Measurements from ENCODE around the gene CLUH.
"Not testable (repeated sequence)": the region's sequence is repeated elsewhere in the genome, so short reads cannot be mapped to it uniquely, and the experiment has no call there.

CLUH gene

GRCh38 chr17:2687074-2687418 is 24.5 kb downstream of the CLUH start:
- DNase-seq, result no peak

GRCh38 chr17:2685696-2686095 is 25.9 kb downstream of the CLUH start:
- no peak for DNase-seq

GRCh38 chr17:2684549-2684948 is 27.0 kb downstream of the CLUH start:
- no peak for DNase-seq

DNA sequence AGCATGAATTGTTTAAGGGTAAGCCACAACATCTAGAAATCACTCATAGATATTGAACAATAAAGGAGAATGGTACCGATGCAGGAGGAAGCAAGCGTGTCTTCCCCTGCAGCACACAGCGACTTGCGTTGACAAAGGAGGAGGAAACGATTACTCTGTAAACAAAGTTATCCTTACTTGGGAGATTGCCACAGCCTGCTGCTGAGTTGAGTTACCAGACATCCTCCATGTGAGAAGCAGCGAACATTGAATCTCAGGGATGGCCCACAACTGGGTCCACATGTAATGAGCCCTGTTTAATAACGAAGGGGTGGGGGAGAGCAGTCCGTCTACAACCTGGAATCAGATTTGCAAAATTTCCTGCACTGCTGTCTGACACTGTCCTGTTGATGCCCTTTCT is 27.7 kb downstream of the CLUH start:
- DNase-seq, result no peak

DNA sequence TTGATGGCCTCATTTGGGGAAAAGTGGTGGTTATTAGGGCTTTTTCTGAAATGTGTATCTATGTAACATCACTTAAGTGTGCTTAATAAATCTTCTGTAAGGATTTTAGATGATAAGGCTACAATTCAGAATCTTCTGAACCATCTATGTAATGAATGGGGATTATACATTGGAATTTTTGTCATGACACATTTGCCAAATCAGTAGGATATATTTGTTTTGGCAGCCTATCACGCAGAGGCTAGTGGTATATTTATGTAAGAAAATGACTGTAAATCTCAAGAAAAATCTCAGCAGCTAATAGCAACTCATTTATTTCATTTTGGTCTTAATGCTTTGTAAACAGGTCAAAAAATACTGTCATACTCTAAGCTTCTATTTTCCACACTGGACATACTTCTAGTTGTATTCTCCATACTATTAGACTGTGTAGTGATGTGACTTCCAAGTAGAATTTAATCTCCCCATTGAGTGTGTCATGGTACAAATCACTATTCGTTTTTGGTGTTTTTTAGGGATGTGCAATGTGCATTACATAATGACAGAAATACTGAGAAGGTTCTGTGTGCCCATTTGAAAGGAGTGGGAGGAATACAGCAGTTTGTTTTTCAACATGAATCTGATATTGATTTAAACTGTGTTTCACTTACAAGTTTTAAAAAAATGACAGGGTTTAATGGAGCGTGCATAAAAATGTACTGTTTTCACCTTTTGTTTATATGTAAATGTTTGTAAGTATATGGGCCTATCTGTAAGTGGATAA is 29.2 kb downstream of the CLUH start:
- no peak for DNase-seq

GRCh38 chr17:2681650-2682049 is 29.9 kb downstream of the CLUH start:
- no peak for DNase-seq

- DNase-seq, result no peak
Observed at GRCh38 chr17:2680961-2681360, 30.6 kb downstream of the CLUH start.

DNA sequence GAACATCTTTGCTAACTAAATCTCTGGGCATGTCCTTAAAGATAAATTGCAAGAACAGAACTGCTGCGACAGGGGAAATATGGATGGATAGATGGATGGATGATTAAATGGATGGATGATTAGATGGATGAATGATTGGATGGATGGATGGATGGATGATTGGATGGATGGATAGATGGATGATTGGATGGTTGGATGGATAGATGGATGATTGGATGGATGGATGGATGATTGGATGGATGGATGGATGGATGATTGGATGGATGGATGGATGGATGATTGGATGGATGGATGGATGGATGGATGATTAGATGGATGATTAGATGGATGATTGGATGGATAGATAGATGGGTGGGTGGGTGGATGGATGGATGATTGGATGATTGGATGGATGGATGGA is 32.3 kb downstream of the CLUH start:
- not testable (repeated sequence) for DNase-seq

DNA sequence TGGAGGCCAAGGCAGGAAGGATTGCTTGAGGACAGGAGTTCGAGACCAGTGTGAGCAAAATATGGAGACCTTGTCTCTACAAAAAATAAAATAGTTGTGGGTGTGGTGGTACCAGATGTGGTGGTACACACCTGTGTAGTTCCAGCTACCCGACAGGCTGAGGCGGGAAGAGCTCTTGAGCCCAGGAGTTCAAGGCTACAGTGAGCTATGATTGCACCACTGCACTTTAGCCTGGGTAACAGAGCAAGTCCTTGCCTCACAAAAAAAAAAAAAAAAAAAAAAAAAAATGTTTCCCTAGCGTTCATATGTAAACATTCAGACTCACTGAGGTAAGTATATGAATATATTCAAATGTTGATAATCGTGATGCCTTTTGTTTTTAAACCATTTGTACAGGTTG is 39.5 kb downstream of the CLUH start:
- no peak for DNase-seq

DNA sequence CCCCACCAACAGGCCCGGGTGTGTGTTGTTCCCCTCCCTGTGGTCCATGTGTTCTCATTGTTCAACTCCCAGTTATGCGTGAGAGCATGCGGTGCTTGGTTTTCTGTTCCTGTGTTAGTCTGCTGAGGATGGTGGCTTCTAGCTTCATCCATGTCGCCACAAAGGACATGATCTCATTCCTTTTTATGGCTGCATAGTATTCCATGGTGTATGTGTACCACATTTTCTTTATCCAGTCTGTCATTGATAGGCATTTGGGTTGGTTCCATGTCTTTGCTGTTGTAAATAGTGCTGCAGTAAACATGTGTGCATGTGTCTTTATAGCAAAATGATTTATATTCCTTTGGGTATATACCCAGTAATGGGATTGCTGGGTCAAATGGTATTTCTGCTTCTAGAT is 51.2 kb downstream of the CLUH start:
- not testable (repeated sequence) for DNase-seq

DNA sequence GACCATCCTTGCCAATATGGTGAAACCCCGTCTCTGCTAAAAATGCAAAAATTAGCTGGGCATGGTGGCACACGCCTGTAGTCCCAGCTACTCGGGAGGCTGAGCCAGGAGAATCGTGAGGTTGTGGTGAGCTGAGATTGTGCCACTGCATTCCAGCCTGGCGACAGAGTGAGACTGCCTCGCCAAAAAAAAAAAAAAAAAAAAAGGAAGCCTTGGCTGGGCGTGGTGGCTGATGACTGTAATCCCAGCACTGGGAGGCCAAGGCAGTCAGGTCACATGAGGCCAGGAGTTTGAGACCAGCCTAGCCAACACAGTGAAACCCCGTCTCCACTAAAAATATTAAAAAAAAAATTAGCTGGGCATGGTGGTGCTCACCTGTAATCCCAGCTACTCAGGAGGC is 52.2 kb downstream of the CLUH start:
- DNase-seq, result not testable (repeated sequence)

DNA sequence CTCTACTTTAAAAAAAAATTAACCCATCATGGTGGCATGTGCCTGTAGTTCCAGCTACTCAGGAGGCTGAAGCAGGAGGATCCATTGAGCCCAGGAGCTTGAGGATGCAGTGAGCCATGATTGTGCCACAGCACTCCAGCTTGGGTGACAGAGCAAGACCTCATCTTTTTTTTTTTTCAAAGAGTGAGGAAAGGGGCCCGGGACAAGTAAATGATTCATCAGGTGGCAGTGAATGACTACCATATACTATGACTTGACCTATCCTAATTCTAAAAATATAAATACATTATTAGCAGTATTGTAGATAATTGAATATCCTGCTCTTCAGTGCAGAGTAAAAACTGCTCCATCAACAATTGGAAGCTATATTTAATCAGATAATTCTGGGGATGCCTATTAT is 55.3 kb downstream of the CLUH start:
- DNase-seq, result no peak

- DNase-seq, result peak; percentile 14
Observed at GRCh38 chr17:2655546-2655945, 56.0 kb downstream of the CLUH start.

- DNase-seq, result not testable (repeated sequence)
Observed at GRCh38 chr17:2652911-2653310, 58.7 kb downstream of the CLUH start.

DNA sequence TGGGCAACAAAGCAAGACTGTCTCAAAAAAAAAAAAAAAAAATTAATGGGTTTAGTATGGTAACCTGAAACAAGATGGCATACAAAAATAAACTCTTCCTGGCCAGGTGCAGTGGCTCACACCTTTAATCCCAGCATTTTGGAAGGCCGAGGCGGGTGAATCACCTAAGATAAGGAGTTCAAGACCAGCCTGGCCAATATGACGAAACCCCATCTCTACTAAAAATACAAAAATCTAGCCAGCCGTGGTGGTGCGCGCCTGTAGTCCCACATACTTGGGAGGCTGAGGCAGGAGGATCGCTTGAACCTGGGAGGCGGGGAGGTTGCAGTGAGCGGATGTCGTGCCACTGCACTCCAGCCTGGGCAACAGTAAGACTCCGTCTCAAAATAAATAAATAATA is 62.4 kb downstream of the CLUH start:
- no peak for DNase-seq

GRCh38 chr17:2647957-2648356 is 63.6 kb downstream of the CLUH start:
- DNase-seq, result no peak

DNA sequence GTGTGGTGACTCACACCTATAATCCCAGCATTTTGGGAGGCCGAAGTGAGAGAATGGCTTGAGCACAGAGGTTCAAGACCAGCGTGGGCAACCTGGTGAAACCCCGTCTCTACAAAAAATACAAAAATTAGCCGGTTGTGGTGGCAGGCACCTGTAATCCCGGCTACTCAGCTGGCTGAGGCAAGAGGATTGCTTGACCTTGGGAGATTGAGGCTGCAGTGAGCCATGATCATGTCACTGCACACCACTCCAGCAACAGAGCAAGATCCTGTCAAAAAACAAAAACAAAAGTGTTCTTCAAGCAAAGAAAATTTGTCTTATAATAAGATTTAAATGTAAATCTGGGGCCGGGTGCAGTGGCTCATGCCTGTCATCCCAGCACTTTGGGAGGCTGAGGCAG is 66.6 kb downstream of the CLUH start:
- no peak for DNase-seq

All from CD4-positive, alpha-beta T cell treated with Interleukin-17A for 1 hour (primary cell).